Measurements from ENCODE around the gene SYNDIG1.

The SYNDIG1 gene

DNA sequence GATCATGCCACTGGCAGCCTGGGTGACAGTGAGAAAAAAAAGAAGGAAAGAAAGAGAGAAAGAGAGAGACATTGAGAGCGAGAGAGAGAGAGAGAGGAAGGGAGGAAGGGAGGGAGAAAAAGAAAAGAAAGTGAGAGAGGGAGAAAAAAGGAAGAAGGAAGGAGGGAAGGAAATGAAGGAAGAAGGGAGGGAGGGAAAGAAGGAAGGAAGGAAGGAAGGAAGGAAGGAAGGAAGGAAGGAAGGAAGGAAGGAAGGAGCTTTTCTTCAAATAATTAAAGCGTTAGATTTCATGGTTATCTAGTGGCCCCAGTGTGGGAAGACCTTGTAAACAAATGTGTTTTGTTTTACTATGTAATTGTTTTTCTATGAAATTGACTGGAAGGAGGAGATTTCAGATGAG is 170.8 kb downstream of the SYNDIG1 start:
- DNase-seq, result no peak

- no peak for DNase-seq
Observed at GRCh38 chr20:24640686-24641085, 171.3 kb downstream of the SYNDIG1 start.

GRCh38 chr20:24643731-24644626 is 174.6 kb downstream of the SYNDIG1 start:
- DNase-seq, result no peak

DNA sequence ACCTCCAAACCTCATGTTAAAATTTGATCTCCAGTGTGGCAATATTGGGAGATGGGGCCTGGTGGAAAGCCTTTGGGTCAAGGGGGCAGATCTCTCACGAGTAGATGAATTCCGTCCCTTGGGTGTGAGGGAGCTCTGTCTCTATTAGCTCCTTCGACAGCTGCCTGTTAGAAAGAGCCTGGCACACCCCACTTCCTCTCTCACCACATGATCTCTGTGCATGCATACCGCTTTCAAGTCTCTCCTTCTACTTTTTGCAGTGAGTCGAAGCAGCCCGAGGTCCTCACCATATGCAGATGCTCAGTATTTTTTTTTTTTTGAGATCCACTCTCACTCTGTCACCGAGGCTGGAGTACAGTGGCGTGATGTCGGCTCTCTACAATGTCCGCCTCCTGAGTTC is 176.9 kb downstream of the SYNDIG1 start:
- no peak for DNase-seq

GRCh38 chr20:24647713-24648112 is 178.3 kb downstream of the SYNDIG1 start:
- DNase-seq, result no peak

- DNase-seq, result no peak
Observed at GRCh38 chr20:24648481-24648880, 179.1 kb downstream of the SYNDIG1 start.

- DNase-seq, result no peak
Observed at GRCh38 chr20:24648919-24649318, 179.5 kb downstream of the SYNDIG1 start.

- no peak for DNase-seq
Observed at GRCh38 chr20:24649787-24650490, 180.5 kb downstream of the SYNDIG1 start.

DNA sequence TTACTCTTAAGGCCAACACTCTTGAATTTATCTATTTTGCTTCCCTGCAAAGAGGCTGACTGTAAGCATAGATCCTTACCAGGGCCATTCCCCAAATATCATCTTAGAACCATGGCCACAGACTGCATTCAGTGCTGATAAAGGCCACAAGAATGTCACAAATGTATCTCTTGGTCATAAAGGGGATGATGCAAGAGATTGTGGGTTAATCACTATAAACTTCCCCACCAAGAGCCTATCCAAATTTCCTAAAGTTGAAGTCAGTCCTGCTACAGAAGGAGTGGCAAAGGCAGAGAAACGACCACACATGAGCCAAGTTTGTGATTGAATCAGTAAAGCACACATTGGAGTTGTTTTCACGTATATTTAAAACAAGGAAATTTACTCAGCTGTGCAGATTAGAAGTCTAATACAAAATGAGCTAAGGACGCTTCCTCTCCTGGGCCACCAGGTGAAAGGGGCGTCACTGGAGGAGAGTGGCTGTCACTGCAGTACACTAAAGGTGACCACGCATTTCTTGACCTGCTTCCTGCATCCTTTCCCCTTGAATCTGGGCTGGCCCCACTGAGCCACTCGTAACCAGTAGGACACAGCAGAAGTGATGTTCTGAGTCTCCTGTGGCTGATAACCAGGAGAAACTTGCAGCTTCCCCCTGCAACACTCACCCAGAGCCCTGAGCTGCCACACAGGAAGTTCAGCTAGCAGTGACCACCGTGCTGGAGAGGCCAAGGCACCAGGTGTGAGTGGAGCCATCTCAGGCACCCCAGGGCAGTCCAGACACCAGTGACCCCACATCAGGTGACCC is 181.9 kb downstream of the SYNDIG1 start:
- DNase-seq, result no peak

- DNase-seq, result no peak
Observed at GRCh38 chr20:24651976-24652345, 182.5 kb downstream of the SYNDIG1 start.

GRCh38 chr20:24653306-24653705 is 183.9 kb downstream of the SYNDIG1 start:
- DNase-seq, result no peak

DNA sequence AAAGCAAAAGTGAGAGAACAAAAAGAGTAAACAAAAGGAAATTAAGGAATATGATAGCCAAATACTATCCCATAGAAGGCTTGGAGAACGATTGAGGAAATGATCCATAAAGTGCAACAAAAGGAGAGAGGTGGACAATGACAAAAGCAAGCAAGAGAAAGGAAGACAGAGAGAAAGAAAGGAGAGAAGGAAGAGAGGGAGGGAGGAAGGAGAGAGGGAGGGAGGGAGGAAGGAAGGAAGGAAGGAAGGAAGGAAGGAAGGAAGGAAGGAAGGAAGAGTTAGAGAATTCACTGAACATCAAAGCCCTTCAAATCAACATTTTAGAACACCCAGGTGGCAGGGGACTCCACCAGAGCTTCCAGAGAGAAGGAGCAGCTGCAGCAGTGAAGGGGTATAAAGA is 185.0 kb downstream of the SYNDIG1 start:
- no peak for DNase-seq

DNA sequence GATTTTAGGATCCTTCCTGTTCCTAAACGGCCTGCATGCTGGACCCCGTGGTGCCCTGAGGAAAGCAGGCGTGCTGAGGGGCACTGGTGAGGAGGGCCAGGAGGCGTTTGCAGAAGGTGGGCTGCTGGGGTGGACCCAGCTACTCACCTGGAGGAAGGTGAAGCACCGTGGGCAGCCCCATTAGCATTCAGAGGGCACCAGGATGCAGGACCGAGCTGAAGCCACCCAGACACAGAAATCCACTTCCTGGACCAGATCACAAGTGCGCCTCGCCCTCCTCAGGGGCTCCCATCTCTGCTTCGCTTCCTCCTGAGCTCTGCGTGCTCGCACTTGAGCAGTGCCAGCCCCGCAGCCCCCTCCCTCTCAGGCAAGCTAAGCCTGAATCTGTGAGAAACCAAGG is 187.0 kb downstream of the SYNDIG1 start:
- no peak for DNase-seq

DNA sequence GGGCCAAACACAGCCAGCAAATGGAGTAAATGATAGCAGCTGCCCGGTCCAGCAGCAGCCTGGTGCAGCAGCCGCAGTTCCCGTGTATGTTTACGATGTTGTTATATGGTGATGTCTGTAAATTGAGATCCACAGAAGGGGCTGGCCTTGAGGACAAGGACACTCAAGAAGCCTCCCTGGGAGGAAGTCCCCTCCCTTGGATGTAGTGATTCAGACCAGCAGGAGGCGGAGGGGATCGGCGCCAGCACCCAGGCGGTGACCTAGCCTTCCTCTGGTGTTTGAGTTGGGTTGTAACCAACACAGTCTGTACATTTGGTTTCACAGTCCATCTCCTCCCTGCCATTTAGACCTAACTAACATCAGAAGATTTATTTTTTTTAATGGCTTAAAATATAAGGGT is 187.8 kb downstream of the SYNDIG1 start:
- no peak for DNase-seq

GRCh38 chr20:24657878-24658620 is 188.6 kb downstream of the SYNDIG1 start:
- no peak for DNase-seq

DNA sequence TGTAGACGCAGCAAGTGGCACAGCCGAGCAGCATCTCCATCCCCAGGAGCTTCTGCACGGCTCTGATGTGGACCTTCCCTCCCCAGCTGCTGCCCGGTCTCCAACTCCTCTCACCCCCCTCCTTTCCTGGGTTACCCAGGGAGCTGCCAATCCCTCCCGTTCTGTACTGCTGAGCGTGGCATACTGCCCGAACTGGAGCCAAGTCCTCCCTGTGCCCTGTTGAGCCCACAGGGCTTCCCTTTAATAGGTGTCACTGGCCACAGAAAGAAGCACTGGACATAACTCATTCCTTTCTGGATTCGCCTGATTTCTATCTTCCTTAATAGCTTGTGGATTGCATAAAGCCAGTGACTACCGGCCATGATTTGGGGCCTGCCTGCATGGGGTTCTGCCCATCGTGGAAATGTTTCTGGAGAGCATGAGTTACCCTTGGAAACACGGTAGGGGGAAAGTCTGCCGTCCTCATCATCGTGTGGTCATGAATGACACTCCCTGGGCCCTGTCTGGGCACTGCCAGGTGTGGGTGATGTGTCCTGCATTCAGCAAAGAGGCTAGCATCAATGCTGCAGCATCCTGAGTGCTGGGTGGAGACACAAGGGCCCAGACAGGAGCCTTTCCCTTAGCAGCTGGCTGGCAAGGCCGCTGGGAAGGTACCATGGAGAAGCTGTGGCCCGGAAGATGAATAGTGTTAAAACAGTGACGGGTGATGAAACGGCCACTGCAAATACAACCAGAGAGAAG is 189.7 kb downstream of the SYNDIG1 start:
- no peak for DNase-seq

- no peak for DNase-seq
Observed at GRCh38 chr20:24659835-24660234, 190.4 kb downstream of the SYNDIG1 start.

GRCh38 chr20:24660651-24661050 is 191.2 kb downstream of the SYNDIG1 start:
- no peak for DNase-seq

- DNase-seq, result no peak
Observed at GRCh38 chr20:24661255-24661654, 191.8 kb downstream of the SYNDIG1 start.

- DNase-seq, result no peak
Observed at GRCh38 chr20:24662322-24662721, 192.9 kb downstream of the SYNDIG1 start.

- DNase-seq, result no peak
Observed at GRCh38 chr20:24662752-24663365, 193.4 kb downstream of the SYNDIG1 start.

DNA sequence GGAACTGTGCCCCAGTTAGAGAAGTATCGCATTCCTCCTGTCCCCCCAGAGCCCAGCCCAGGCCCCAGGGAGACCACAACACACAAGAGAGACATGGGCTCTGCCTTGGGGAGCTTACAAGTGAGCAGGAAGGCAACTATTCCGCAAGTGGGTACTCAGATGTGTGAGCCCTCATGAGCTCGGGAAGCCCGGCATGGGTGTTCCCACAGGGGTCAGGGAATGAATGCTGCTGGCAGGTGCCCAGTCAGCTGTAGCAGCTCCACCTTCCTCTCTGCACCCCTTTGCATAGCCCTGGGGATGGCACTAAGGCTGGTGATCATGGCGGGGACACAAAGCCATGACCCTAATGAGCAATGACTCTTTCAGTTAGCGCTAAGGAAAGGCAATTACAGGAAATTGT is 194.1 kb downstream of the SYNDIG1 start:
- no peak for DNase-seq

Measured in stimulated activated naive CD4-positive, alpha-beta T cell treated with Interleukin-2 at 50 U/mL for 16 hours (primary cell).